GM23338 (cell line): ENCODE measurements around the gene AK4.

Source experiments
- CREB1 ChIP-seq: fragments of 250-450 bp; sonication (Bioruptor Pico); IDR thresholded peaks from 2 replicates; pipeline ENCODE4 v1.5.0; 2020; ENCODE audit warnings: low read depth, mild to moderate bottlenecking, moderate library complexity
- CTCF ChIP-seq, 2 experiments: fragments of 200-600 bp in 1 of 2; sonication (generic) in 1 of 2; conservative IDR thresholded peaks; 2 replicates each; pipeline versions ENCODE4 v1.5.1 to v1.6.1; 2016 to 2017; ENCODE audit warnings: antibody characterized with exemption in 2 of 2, low read depth in 2 of 2, mild to moderate bottlenecking in 2 of 2, moderate library complexity in 1 of 2
- EZH2 ChIP-seq: fragments of 200-600 bp; sonication (generic); IDR thresholded peaks from one replicate; pipeline ENCODE4 v1.8.0; 2017; ENCODE audit warnings: antibody characterized with exemption, mild to moderate bottlenecking, low read depth; ENCODE audit not compliant: unreplicated experiment
- EZH2phosphoT487 ChIP-seq: fragments of 200-600 bp; sonication (generic); IDR thresholded peaks from one replicate; pipeline ENCODE4 v1.8.1; 2018; ENCODE audit warnings: antibody characterized with exemption; ENCODE audit not compliant: unreplicated experiment
- JUNB ChIP-seq: IDR thresholded peaks from one replicate; pipeline ENCODE4 v1.6.1; 2016; ENCODE audit warnings: antibody characterized with exemption; ENCODE audit not compliant: unreplicated experiment
- NANOG ChIP-seq: IDR thresholded peaks from 2 replicates; pipeline ENCODE4 v1.6.1; 2016; ENCODE audit warnings: antibody characterized with exemption, borderline replicate concordance
- POLR2AphosphoS5 ChIP-seq: IDR thresholded peaks from 2 replicates; pipeline ENCODE4 v1.6.1; 2016; ENCODE audit warnings: antibody characterized with exemption, low read depth
- REST ChIP-seq: IDR thresholded peaks from one replicate; pipeline ENCODE4 v1.6.1; 2018; ENCODE audit warnings: antibody characterized with exemption; ENCODE audit not compliant: unreplicated experiment
- STAT1 ChIP-seq: IDR thresholded peaks from one replicate; pipeline ENCODE4 v1.6.1; 2016; ENCODE audit warnings: antibody characterized with exemption; ENCODE audit not compliant: unreplicated experiment
- ZNF331 ChIP-seq: fragments of 250-450 bp; sonication (Bioruptor Pico); IDR thresholded peaks from 2 replicates; pipeline ENCODE4 v1.5.0; 2020; ENCODE audit warnings: low read depth, mild to moderate bottlenecking, moderate library complexity
- TF ChIP-seq, protein P1 (sequence below): IDR thresholded peaks from 2 replicates; pipeline ENCODE4 v1.6.1; 2016; ENCODE audit warnings: antibody characterized with exemption

- TF ChIP-seq EZH2: no peak
- TF ChIP-seq CTCF (conservative IDR thresholded peaks at IDR 0.05; ENCODE audit: low read depth in 2 of 2): no peak
- TF ChIP-seq EZH2phosphoT487: no peak
- TF ChIP-seq, protein P1, sequence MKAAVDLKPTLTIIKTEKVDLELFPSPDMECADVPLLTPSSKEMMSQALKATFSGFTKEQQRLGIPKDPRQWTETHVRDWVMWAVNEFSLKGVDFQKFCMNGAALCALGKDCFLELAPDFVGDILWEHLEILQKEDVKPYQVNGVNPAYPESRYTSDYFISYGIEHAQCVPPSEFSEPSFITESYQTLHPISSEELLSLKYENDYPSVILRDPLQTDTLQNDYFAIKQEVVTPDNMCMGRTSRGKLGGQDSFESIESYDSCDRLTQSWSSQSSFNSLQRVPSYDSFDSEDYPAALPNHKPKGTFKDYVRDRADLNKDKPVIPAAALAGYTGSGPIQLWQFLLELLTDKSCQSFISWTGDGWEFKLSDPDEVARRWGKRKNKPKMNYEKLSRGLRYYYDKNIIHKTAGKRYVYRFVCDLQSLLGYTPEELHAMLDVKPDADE: no peak
- no peak for TF ChIP-seq STAT1
- TF ChIP-seq POLR2AphosphoS5: no peak
- TF ChIP-seq REST: no peak
- TF ChIP-seq ZNF331: no peak
- TF ChIP-seq CREB1 (CRISPR knock-in tag): no peak
- TF ChIP-seq JUNB: no peak
- no peak for TF ChIP-seq NANOG
Observed at GRCh38 chr1:65157546-65157941, 9.5 kb downstream of the AK4 start.
